ENCODE results near the gene CD24. TPM values are rescaled to one million over a fixed set of nuclear protein-coding genes. Genes with fewer than 3 reads are reported as not detected.

The CD24 gene
- total RNA-seq, 1 experiment from 2014 or later: 125 TPM

- H3K9me3 ChIP-seq (ENCODE audit: low read length): no peaks in the 10 kb centered on the region
- intact Hi-C loops (cut with micrococcal nuclease): no loop called here
- H3K27me3 ChIP-seq (ENCODE audit: low read length): no peaks in the 10 kb centered on the region
- DNase-seq (no peak), ATAC-seq (no peak)
- no peaks in the 10 kb centered on the region for H3K4me1 ChIP-seq (ENCODE audit: insufficient read depth, low read length)
- POLR2A ChIA-PET (ENCODE audit: unreplicated experiment): interaction anchor here (0.7 kb wide), 1 partner anchor 418 kb away, joined by 3 read pairs; no protein-coding TSS in a partner anchor
- TF ChIP-seq EZH2phosphoT487 (IDR thresholded peaks at IDR 0.05; ENCODE audit: borderline replicate concordance, low read length) (no peak), EZH2 (IDR thresholded peaks at IDR 0.05; ENCODE audit: low read length, unreplicated experiment) (no peak)
- TF ChIP-seq, protein P1, sequence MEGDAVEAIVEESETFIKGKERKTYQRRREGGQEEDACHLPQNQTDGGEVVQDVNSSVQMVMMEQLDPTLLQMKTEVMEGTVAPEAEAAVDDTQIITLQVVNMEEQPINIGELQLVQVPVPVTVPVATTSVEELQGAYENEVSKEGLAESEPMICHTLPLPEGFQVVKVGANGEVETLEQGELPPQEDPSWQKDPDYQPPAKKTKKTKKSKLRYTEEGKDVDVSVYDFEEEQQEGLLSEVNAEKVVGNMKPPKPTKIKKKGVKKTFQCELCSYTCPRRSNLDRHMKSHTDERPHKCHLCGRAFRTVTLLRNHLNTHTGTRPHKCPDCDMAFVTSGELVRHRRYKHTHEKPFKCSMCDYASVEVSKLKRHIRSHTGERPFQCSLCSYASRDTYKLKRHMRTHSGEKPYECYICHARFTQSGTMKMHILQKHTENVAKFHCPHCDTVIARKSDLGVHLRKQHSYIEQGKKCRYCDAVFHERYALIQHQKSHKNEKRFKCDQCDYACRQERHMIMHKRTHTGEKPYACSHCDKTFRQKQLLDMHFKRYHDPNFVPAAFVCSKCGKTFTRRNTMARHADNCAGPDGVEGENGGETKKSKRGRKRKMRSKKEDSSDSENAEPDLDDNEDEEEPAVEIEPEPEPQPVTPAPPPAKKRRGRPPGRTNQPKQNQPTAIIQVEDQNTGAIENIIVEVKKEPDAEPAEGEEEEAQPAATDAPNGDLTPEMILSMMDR (conservative IDR thresholded peaks at IDR 0.05; ENCODE audit: low read depth, low read length): no peak
- no peaks in the 10 kb centered on the region for H3K36me3 ChIP-seq (ENCODE audit: low read depth, low read length)
- H3K79me2 ChIP-seq (ENCODE audit: low read length): no peaks in the 10 kb centered on the region
- no TSS peak for BruUV-seq (replicated peaks)
- no peaks in the 10 kb centered on the region for H3K9me2 ChIP-seq (replicated peaks; ENCODE audit: low read length)
- H3K4me2 ChIP-seq (ENCODE audit: low read length): no peak overlapping the region
- H3K27ac ChIP-seq (ENCODE audit: low read length): no peak overlapping the region
- CTCF ChIA-PET: no interaction called here
- H2AFZ ChIP-seq (ENCODE audit: low read length): no peak overlapping the region
- no peak overlapping the region for H3K9ac ChIP-seq (ENCODE audit: low read length)
- H4K20me1 ChIP-seq (ENCODE audit: low read length): no peaks in the 10 kb centered on the region
- H3K4me3 ChIP-seq (ENCODE audit: low read length): no peak overlapping the region
- no peaks in the 10 kb centered on the region for H3F3A ChIP-seq (ENCODE audit: low read length, unreplicated experiment)
Observed at GRCh38 chr6:106988664-106989063, 14.1 kb upstream of the CD24 start.

DNA sequence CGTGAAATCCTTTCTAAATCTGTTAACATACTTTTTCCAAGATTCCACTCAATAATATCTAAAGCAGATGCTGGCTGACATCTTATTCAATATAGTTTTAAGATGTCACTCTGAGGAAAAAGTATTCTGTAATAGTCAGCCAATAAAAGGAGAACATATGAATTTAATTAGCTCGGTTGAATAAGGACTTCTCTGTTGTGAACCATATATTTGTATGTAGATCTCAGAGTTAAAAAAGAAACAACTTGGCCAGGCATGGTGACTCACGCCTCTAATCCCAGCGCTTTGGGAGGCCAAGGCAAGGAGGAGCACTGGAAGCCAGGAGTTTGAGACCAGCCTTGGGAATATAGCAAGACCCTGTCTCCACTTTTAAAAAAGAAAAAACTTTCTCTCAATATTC, 7.4 kb upstream of the CD24 start:
- CTCF ChIA-PET: no interaction called here
- intact Hi-C loops (cut with micrococcal nuclease): no loop called here

GRCh38 chr6:106980926-106981325, 6.4 kb upstream of the CD24 start:
- Histone ChIP-seq H3K4me3 (ENCODE audit: low read length) (no peak overlapping the region), H3K79me2 (ENCODE audit: low read length) (no peaks in the 10 kb centered on the region), H2AFZ (ENCODE audit: low read length) (no peak overlapping the region), H3K27ac (ENCODE audit: low read length) (no peak overlapping the region), H3K9me2 (replicated peaks; ENCODE audit: low read length) (no peaks in the 10 kb centered on the region), H3K9ac (ENCODE audit: low read length) (no peak overlapping the region), H3K9me3 (ENCODE audit: low read length) (no peaks in the 10 kb centered on the region), H3K36me3 (ENCODE audit: low read depth, low read length) (no peaks in the 10 kb centered on the region), H3F3A (ENCODE audit: low read length, unreplicated experiment) (no peaks in the 10 kb centered on the region), H4K20me1 (ENCODE audit: low read length) (no peaks in the 10 kb centered on the region), H3K4me2 (ENCODE audit: low read length) (no peak overlapping the region), H3K4me1 (ENCODE audit: insufficient read depth, low read length) (peaks cover 9% of the 10 kb centered on the region), H3K27me3 (ENCODE audit: low read length) (no peaks in the 10 kb centered on the region)
- ChIA-PET POLR2A (ENCODE audit: unreplicated experiment) (no interaction called here), CTCF (interaction anchor here (0.5 kb wide), 1 partner anchor 646 kb away, joined by 12 read pairs; no protein-coding TSS in a partner anchor)
- no TSS peak for BruUV-seq (replicated peaks)
- intact Hi-C loops (cut with micrococcal nuclease): no loop called here
- DNase-seq (no peak), ATAC-seq (no peak)
- TF ChIP-seq EZH2 (IDR thresholded peaks at IDR 0.05; ENCODE audit: low read length, unreplicated experiment) (no peak), EZH2phosphoT487 (IDR thresholded peaks at IDR 0.05; ENCODE audit: borderline replicate concordance, low read length) (no peak)
- TF ChIP-seq, protein P1 (conservative IDR thresholded peaks at IDR 0.05; ENCODE audit: low read depth, low read length): no peak

More for the DNA sequence above, 7.4 kb upstream of the CD24 start:
- H3K36me3 ChIP-seq (ENCODE audit: low read depth, low read length): no peaks in the 10 kb centered on the region
- POLR2A ChIA-PET (ENCODE audit: unreplicated experiment): no interaction called here
- H3K4me3 ChIP-seq (ENCODE audit: low read length): no peak overlapping the region
- no peaks in the 10 kb centered on the region for H3K9me2 ChIP-seq (replicated peaks; ENCODE audit: low read length)
- no peaks in the 10 kb centered on the region for H3K79me2 ChIP-seq (ENCODE audit: low read length)
- TF ChIP-seq EZH2 (IDR thresholded peaks at IDR 0.05; ENCODE audit: low read length, unreplicated experiment): no peak
- TF ChIP-seq, protein P1 (conservative IDR thresholded peaks at IDR 0.05; ENCODE audit: low read depth, low read length): no peak
- TF ChIP-seq EZH2phosphoT487 (IDR thresholded peaks at IDR 0.05; ENCODE audit: borderline replicate concordance, low read length): no peak
- H2AFZ ChIP-seq (ENCODE audit: low read length): no peak overlapping the region
- H3K27ac ChIP-seq (ENCODE audit: low read length): no peak overlapping the region
- BruUV-seq (replicated peaks): no TSS peak
- DNase-seq (no peak), ATAC-seq (no peak)
- H3K9ac ChIP-seq (ENCODE audit: low read length): no peak overlapping the region
- H3F3A ChIP-seq (ENCODE audit: low read length, unreplicated experiment): no peaks in the 10 kb centered on the region
- H3K9me3 ChIP-seq (ENCODE audit: low read length): no peaks in the 10 kb centered on the region
- H4K20me1 ChIP-seq (ENCODE audit: low read length): no peaks in the 10 kb centered on the region
- no peaks in the 10 kb centered on the region for H3K4me1 ChIP-seq (ENCODE audit: insufficient read depth, low read length)
- no peak overlapping the region for H3K4me2 ChIP-seq (ENCODE audit: low read length)
- H3K27me3 ChIP-seq (ENCODE audit: low read length): no peaks in the 10 kb centered on the region

Data from PC-3 (cell line).